D721Med (cell line): Measurements from ENCODE around the gene AREL1.

Source experiments
- DNase-seq: peaks from one replicate; pipeline ENCODE4 v3.0.0; 2011; ENCODE audit warnings: low spot score; ENCODE audit not compliant: insufficient read length
- FAIRE-seq: peaks from 2 replicates; lab custom pipeline; 2011; peaks lifted over from hg19 to GRCh38; lab: Jason Lieb, UNC
- CTCF ChIP-seq: IDR thresholded peaks from 2 replicates; pipeline ENCODE4 v1.5.1; 2012; ENCODE audit warnings: mild to moderate bottlenecking, control low read depth; ENCODE audit not compliant: insufficient read depth; ENCODE audit errors: missing control alignments

The AREL1 gene

GRCh38 chr14:74638066-74638465 is 74.8 kb downstream of the AREL1 start:
- DNase-seq (no peak), FAIRE-seq (peak; percentile 81)
- no peak for TF ChIP-seq CTCF

- TF ChIP-seq CTCF, result no peak
- FAIRE-seq (no peak), DNase-seq (no peak)
Observed at GRCh38 chr14:74637178-74637550, 75.7 kb downstream of the AREL1 start.

- FAIRE-seq (no peak), DNase-seq (no peak)
- TF ChIP-seq CTCF, result no peak
Observed at GRCh38 chr14:74636424-74637177, 76.3 kb downstream of the AREL1 start.

- no peak for DNase-seq
- TF ChIP-seq CTCF, result no peak
- peak; percentile 41 for FAIRE-seq
Observed at GRCh38 chr14:74635847-74636246, 77.0 kb downstream of the AREL1 start.

GRCh38 chr14:74634964-74635363 is 77.9 kb downstream of the AREL1 start:
- TF ChIP-seq CTCF, result no peak
- DNase-seq, result no peak
- FAIRE-seq, result no peak

- no peak for TF ChIP-seq CTCF
- DNase-seq, result no peak
- no peak for FAIRE-seq
Observed at GRCh38 chr14:74634481-74634880, 78.4 kb downstream of the AREL1 start.

GRCh38 chr14:74630881-74631690 is 81.8 kb downstream of the AREL1 start:
- no peak for TF ChIP-seq CTCF
- no peak for DNase-seq
- no peak for FAIRE-seq
